ENCODE measurements around the gene MED26. TPM values are rescaled to one million over a fixed set of nuclear protein-coding genes. Genes with fewer than 3 reads are reported as not detected.

Gene MED26
- total and polyA plus RNA-seq, 2 of the 8 experiments (the other 6 are each of a cell fraction or from before 2014, with no cell fraction given): 5.3 to 10.7 TPM

DNA sequence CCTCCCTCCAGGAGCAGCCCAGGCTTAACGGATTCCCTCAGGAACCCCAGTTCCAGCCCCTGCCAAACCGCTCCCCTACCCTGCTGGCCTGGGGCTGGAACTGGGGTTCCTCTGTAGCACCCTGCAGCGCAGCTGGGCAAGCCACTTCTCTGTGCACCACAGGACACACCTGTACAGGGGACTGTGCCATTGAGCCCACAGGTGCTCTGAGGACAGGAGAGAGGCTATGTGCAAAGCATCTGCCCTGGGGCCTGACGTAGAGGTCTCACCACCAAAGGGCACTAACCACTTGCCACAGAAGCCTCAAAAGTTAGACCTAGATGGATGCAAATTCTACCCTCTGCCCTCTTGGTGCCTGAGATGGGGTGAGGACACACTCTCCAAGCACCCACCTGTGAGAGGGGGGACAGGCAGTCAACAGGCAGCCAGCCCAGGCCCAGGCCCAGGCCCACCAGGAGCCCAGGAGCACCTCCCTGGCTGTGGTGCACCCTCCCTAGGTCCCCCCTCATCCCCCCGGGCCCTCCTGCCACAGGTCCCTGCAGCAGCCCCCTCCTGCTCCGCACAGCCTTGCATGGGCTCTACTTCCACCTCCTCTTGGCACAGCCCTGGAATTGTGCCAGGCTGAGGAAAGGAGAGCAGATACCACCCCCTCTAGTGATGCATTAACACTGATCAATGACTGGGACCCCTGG lies 28.2 kb downstream of the MED26 start:
- no peak overlapping the region for H4K5ac ChIP-seq (ENCODE audit: insufficient read length, low read depth, low read length)
- no peaks in the 10 kb centered on the region for H3K27me3 ChIP-seq (replicated peaks in 1 of 4; ENCODE audit: control insufficient read depth in 3 of 4, extremely low read depth in 1 of 4, insufficient read depth in 3 of 4, low read length in 3 of 4)
- no peak overlapping the region for H2AFZ ChIP-seq (ENCODE audit: low read length)
- no peak overlapping the region for H3K23ac ChIP-seq (ENCODE audit: insufficient read length)
- no peak overlapping the region for H2BK12ac ChIP-seq (ENCODE audit: low read depth, low read length)
- 85% methylated on average over 6 of the region's 6 CpGs; no CpG with 5 or more reads in 1 of the 2 experiments for WGBS, 2 experiments (ENCODE audit: extremely low coverage in 1 of 2, insufficient coverage in 1 of 2, insufficient read length in 1 of 2, insufficient replicate concordance in 2 of 2, low coverage in 1 of 2, low lambda C conversion rate in 2 of 2, missing lambda C conversion rate in 1 of 2)
- no peak overlapping the region for H2AK5ac ChIP-seq (ENCODE audit: low read depth, low read length)
- DNase-seq (ENCODE audit: low read depth in 1 of 2, low spot score in 2 of 2) (no peak), FAIRE-seq (no peak)
- H4K8ac ChIP-seq (ENCODE audit: extremely low read depth, insufficient read depth, low read length): no peak overlapping the region
- no peaks in the 10 kb centered on the region for H3K4me1 ChIP-seq (replicated peaks in 1 of 4; ENCODE audit: control insufficient read depth in 3 of 4, insufficient read depth in 4 of 4, low read length in 3 of 4)
- no peak overlapping the region for H3K14ac ChIP-seq (ENCODE audit: insufficient read length)
- H2BK5ac ChIP-seq (ENCODE audit: low read depth, low read length): peak overlapping the region; percentile 39; the same call in 1 of the 2 replicates
- no peak overlapping the region for H2BK120ac ChIP-seq (replicated peaks; ENCODE audit: low read depth, low read length)
- H3K23me2 ChIP-seq (ENCODE audit: low read depth, low read length): no peaks in the 10 kb centered on the region
- H4K20me1 ChIP-seq (replicated peaks in 1 of 2; ENCODE audit: control insufficient read depth in 1 of 2, insufficient read depth in 2 of 2, low read length in 2 of 2): peaks cover 9 to 39% of the 10 kb centered on the region in 2 experiments
- no peaks in the 10 kb centered on the region for H3K36me3 ChIP-seq (ENCODE audit: control insufficient read depth in 2 of 4, insufficient read depth in 4 of 4, low read length in 3 of 4)
- H3K18ac ChIP-seq (ENCODE audit: extremely low read depth, low read length): no peak overlapping the region
- TF ChIP-seq CHD1 (IDR thresholded peaks at IDR 0.05; ENCODE audit: low read depth, low read length): no peak
- no peaks in the 10 kb centered on the region for H3K9me3 ChIP-seq (ENCODE audit: insufficient read depth in 2 of 2, low read depth in 1 of 2, low read length in 1 of 2)
- H3K4me2 ChIP-seq (ENCODE audit: insufficient read depth in 1 of 2, low read depth in 2 of 2, low read length in 2 of 2): no peak overlapping the region
- ChIA-PET POLR2A (ENCODE audit: partially characterized antibody) (interaction anchor here (1.3 to 1.6 kb wide), 2 partner anchors 9 to 15 kb away, joined by 4 to 5 read pairs; no protein-coding TSS in a partner anchor), CTCF (ENCODE audit: partially characterized antibody) (interaction anchor here (1.7 kb wide), 1 partner anchor 12 kb away, joined by 5 read pairs; no protein-coding TSS in a partner anchor)
- H3K79me2 ChIP-seq (ENCODE audit: control insufficient read depth in 1 of 2, insufficient read depth in 2 of 2, low read length in 2 of 2): peaks cover 0 to 88% of the 10 kb centered on the region in 2 experiments; a peak in 3 of 4 replicates
- no peak overlapping the region for H3K4ac ChIP-seq (replicated peaks; ENCODE audit: insufficient read length, low read depth, low read length)
- H3K9ac ChIP-seq (replicated peaks in 1 of 4; ENCODE audit: extremely low read depth in 1 of 4, low read depth in 3 of 4, low read length in 3 of 4): no peak overlapping the region
- no peak overlapping the region for H2BK20ac ChIP-seq (ENCODE audit: low read length)
- no peak overlapping the region for H2BK15ac ChIP-seq (ENCODE audit: low read length)
- no peak overlapping the region for H3K27ac ChIP-seq (ENCODE audit: low read depth, low read length)
- H4K91ac ChIP-seq (replicated peaks; ENCODE audit: insufficient read length, low read length): no peak overlapping the region
- no peak overlapping the region for H3K56ac ChIP-seq (replicated peaks; ENCODE audit: insufficient read length, low read depth, low read length)
- no peak overlapping the region for H3K4me3 ChIP-seq (ENCODE audit: extremely low read depth in 1 of 4, insufficient read depth in 2 of 4, low read depth in 3 of 4, low read length in 4 of 4)
- H3K79me1 ChIP-seq (ENCODE audit: low read depth, low read length): peaks cover 46% of the 10 kb centered on the region

Data from H1 (cell line).